K562 (cell line): ENCODE results near the gene ZNF548.

Experiments used
- CTCF ChIP-seq, 3 experiments: IDR thresholded peaks in 2 of 3; conservative IDR thresholded peaks in 1 of 3; 2 replicates each; pipeline ENCODE4 v1.5.1; 2011 to 2012; ENCODE audit warnings: low read length in 3 of 3, mild to moderate bottlenecking in 3 of 3, control low read depth in 2 of 3, improper control_type of control experiment in 1 of 3, inconsistent platforms in 1 of 3, low read depth in 1 of 3, mixed read lengths in 1 of 3, moderate library complexity in 1 of 3; ENCODE audit not compliant: insufficient read depth in 2 of 3
- ELK3 ChIP-seq: fragments of 450-650 bp; formaldehyde crosslinking; IDR thresholded peaks from 2 replicates; pipeline ENCODE4 v1.4.0; 2020; ENCODE audit warnings: mild to moderate bottlenecking
- MAFF ChIP-seq: IDR thresholded peaks from 2 replicates; pipeline ENCODE4 v1.6.1; 2012; ENCODE audit warnings: low read length, improper control_type of control experiment
- MYC ChIP-seq, 2 experiments: fragments of 250-450 bp in 1 of 2; sonication (Bioruptor Pico) in 1 of 2; IDR thresholded peaks; 2 replicates each; pipeline versions ENCODE4 v1.5.1 to v1.6.1; 2012 to 2021; ENCODE audit warnings: low read depth in 2 of 2, borderline replicate concordance in 1 of 2, improper control_type of control experiment in 1 of 2, low read length in 1 of 2, mild to moderate bottlenecking in 1 of 2, moderate library complexity in 1 of 2
- POLR2A ChIP-seq: fragments of 450-650 bp; conservative IDR thresholded peaks from 2 replicates; pipeline ENCODE4 v1.6.1; 2016
- SIN3A ChIP-seq, 2 experiments: fragments of 150-350 bp in 1 of 2; IDR thresholded peaks; 2 replicates each; pipeline ENCODE4 v1.6.1; 2011 to 2016; ENCODE audit warnings: borderline replicate concordance in 2 of 2, low read depth in 2 of 2, low read length in 2 of 2, mild to moderate bottlenecking in 2 of 2, moderate library complexity in 2 of 2; ENCODE audit not compliant: control insufficient read depth in 1 of 2
- TAF7 ChIP-seq: fragments of 450-650 bp; IDR thresholded peaks from 2 replicates; pipeline ENCODE4 v1.6.1; 2016; ENCODE audit warnings: missing genetic modification characterization, missing compliant biosample characterization
- TFE3 ChIP-seq: fragments of 450-650 bp; formaldehyde crosslinking; IDR thresholded peaks from 2 replicates; pipeline ENCODE4 v1.4.0; 2020; ENCODE audit warnings: mild to moderate bottlenecking, mixed read lengths
- USF1 ChIP-seq: sonication (generic); formaldehyde crosslinking; IDR thresholded peaks from 2 replicates; pipeline ENCODE4 v1.9.0; 2022; ENCODE audit warnings: mild to moderate bottlenecking, missing genetic modification reagents
- ZNF512 ChIP-seq: IDR thresholded peaks from 2 replicates; pipeline ENCODE4 v1.6.1; 2016; ENCODE audit warnings: missing genetic modification characterization, missing compliant biosample characterization

- no peak for TF ChIP-seq CTCF (IDR thresholded peaks at IDR 0.05 in 2 of 3, conservative IDR thresholded peaks at IDR 0.05 in 1 of 3; ENCODE audit: insufficient read depth in 2 of 3, low read depth in 1 of 3, low read length in 3 of 3)
- TF ChIP-seq ELK3 (CRISPR knock-in tag): no peak
- no peak for TF ChIP-seq ZNF512 (tag)
- no peak for TF ChIP-seq TAF7 (tag)
- no peak for TF ChIP-seq MAFF
- no peak for TF ChIP-seq TFE3 (CRISPR knock-in tag)
- no peak for TF ChIP-seq MYC (IDR thresholded peaks at IDR 0.05; ENCODE audit: low read depth, low read length)
- TF ChIP-seq MYC (CRISPR knock-in tag; IDR thresholded peaks at IDR 0.05; ENCODE audit: borderline replicate concordance, low read depth): no peak
- TF ChIP-seq SIN3A (IDR thresholded peaks at IDR 0.05; ENCODE audit: borderline replicate concordance in 2 of 2, control insufficient read depth in 1 of 2, low read depth in 2 of 2, low read length in 2 of 2): no peak
- TF ChIP-seq USF1 (CRISPR knock-in tag): no peak
- TF ChIP-seq POLR2A: no peak
Measured at GRCh38 chr19:57434386-57435061, 44.9 kb downstream of the ZNF548 start.
